ENCODE results near the gene ZSCAN21. TPM values are rescaled to one million over a fixed set of nuclear protein-coding genes. Genes with fewer than 3 reads are reported as not detected.
"Not testable (repeated sequence)": the region's sequence is repeated elsewhere in the genome, so short reads cannot be mapped to it uniquely, and the experiment has no call there.

The ZSCAN21 gene
- total RNA-seq, 3 donors from 2014 or later: 12.8 to 21.8 (median 13.0) TPM

DNA sequence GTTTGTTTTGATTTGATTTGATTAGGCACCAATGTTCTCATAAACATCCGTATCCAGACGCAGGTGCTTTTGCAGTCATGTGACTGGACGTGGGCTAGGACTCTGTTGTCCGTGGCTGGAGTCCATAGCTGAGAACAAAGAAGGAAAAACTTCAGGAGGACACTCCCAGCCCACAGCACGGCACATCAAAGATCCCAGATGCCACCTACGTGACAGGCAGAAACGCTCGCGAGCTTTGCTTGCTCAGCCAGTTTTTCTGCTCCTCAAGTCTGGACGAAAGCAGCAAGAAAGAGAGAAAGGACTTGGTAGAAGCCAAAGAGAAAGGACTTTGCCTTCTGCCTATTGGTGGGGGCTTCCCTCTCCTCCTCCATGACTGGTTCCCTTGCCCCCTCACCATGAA is 41.0 kb upstream of the ZSCAN21 start:
- H3K4me3 ChIP-seq: no peak overlapping the region
- TF ChIP-seq POLR2A (IDR thresholded peaks at IDR 0.05) (no peak), POLR2AphosphoS5 (IDR thresholded peaks at IDR 0.05) (peak in 1 of 3 donors; percentile 6)
- no peaks in the 10 kb centered on the region for H3K36me3 ChIP-seq
- peak overlapping the region; percentile 70 to 78 for H3K27ac ChIP-seq
- intact Hi-C loops (cut with DNase I; ENCODE audit: low total_unique reads): no loop called here
- no peaks in the 10 kb centered on the region for H3K27me3 ChIP-seq
- H3K9me3 ChIP-seq: no peaks in the 10 kb centered on the region
- peaks cover 0 to 6% of the 10 kb centered on the region in 2 donors for H3K4me1 ChIP-seq
- peak; percentile 75 to 77 for DNase-seq (ENCODE audit: low spot score in 2 of 2)

DNA sequence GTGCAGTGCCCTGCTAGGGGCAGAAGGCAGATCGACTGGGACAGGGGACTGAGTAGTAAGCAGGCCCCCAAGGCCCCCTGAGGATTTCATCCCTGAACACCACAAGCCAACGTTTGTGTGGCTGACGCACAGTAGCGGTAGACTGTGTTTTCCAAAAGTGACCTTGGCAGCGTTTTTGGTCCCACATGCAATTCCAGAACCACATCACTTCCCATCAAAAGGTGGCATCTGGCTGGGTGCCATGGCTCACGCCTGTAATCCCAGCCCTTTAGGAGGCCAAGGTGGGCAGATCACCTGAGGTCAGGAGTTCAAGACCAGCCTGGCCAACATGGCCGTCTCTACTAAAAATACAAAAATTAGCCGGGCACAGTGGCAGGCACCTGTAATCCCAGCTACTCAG is 39.6 kb upstream of the ZSCAN21 start:
- H3K36me3 ChIP-seq, H3K27ac ChIP-seq, H3K4me3 ChIP-seq, H3K27me3 ChIP-seq, H3K4me1 ChIP-seq, H3K9me3 ChIP-seq: not testable (repeated sequence)
- intact Hi-C loops (cut with DNase I; ENCODE audit: low total_unique reads): loop anchor here (10.0 kb wide), 1 partner anchor 75 kb away; the partner anchor contains the start of genes COPS6 and ZNF3
- peak in 1 of 2 donors; percentile 49 for DNase-seq (ENCODE audit: low spot score in 2 of 2)

DNA sequence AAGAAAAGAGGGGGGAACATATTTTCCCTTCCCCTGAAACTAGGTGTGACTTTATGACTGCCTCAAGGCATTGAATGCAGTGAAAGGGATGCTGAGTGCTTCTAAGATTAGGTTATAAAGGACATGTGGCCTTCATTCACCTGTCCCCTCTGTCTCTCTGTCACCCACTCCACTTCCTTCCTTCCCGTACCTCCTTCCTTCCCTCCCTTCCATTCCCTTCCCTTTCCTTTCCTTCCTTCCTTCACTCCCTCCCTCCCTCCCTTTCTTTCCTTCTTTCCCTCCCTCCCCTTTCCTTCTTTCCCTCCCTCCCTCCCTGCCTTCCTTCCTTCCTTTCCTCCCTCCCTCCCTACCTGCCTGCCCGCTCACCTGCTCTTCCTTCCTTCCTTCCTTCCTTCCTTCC is 38.7 kb upstream of the ZSCAN21 start:
- no peak overlapping the region for H3K27ac ChIP-seq
- no peak overlapping the region for H3K4me3 ChIP-seq
- intact Hi-C loops (cut with DNase I; ENCODE audit: low total_unique reads): loop anchor here (10.0 kb wide), 1 partner anchor 74 kb away; the partner anchor contains the start of genes COPS6 and ZNF3

DNA sequence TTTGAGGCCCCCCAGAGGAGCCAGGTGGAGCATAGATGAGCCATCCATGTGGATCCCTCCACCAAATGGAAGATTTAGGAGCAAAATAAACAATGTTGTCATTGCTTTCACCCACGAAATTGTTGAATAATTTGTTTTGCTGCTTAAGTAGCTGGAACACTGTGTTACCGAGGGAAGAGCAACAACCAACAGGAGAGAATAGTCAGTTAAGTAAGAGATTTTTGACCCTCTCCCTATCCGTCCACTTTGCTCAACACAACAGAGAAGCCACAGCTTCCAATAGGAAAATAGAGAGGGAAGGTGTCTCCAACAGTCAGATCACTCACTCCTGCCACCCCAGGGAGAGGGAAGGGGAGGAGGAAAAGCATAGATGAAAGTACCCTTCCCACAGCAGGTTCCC is 38.1 kb upstream of the ZSCAN21 start:
- TF ChIP-seq POLR2AphosphoS5 (IDR thresholded peaks at IDR 0.05): no peak
- TF ChIP-seq POLR2A (IDR thresholded peaks at IDR 0.05): no peak
- TF ChIP-seq, protein P1, sequence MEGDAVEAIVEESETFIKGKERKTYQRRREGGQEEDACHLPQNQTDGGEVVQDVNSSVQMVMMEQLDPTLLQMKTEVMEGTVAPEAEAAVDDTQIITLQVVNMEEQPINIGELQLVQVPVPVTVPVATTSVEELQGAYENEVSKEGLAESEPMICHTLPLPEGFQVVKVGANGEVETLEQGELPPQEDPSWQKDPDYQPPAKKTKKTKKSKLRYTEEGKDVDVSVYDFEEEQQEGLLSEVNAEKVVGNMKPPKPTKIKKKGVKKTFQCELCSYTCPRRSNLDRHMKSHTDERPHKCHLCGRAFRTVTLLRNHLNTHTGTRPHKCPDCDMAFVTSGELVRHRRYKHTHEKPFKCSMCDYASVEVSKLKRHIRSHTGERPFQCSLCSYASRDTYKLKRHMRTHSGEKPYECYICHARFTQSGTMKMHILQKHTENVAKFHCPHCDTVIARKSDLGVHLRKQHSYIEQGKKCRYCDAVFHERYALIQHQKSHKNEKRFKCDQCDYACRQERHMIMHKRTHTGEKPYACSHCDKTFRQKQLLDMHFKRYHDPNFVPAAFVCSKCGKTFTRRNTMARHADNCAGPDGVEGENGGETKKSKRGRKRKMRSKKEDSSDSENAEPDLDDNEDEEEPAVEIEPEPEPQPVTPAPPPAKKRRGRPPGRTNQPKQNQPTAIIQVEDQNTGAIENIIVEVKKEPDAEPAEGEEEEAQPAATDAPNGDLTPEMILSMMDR (IDR thresholded peaks at IDR 0.05): no peak
- Histone ChIP-seq H3K27ac (peak overlapping the region in 1 of 2 donors; percentile 20), H3K4me3 (no peak overlapping the region), H3K9me3 (no peaks in the 10 kb centered on the region), H3K27me3 (no peaks in the 10 kb centered on the region), H3K36me3 (no peaks in the 10 kb centered on the region), H3K4me1 (peaks cover 0 to 6% of the 10 kb centered on the region in 2 donors)
- intact Hi-C loops (cut with DNase I; ENCODE audit: low total_unique reads): loop anchor here (10.0 kb wide), 1 partner anchor 73 kb away; the partner anchor contains the start of genes COPS6 and ZNF3
- DNase-seq (ENCODE audit: low spot score in 2 of 2): no peak

More for the DNA sequence above, 38.7 kb upstream of the ZSCAN21 start:
- TF ChIP-seq, protein P1 (IDR thresholded peaks at IDR 0.05): no peak
- no peaks in the 10 kb centered on the region for H3K9me3 ChIP-seq
- no peaks in the 10 kb centered on the region for H3K36me3 ChIP-seq
- no peaks in the 10 kb centered on the region for H3K27me3 ChIP-seq
- no peak for DNase-seq (ENCODE audit: low spot score in 2 of 2)
- H3K4me1 ChIP-seq: peaks cover 0 to 6% of the 10 kb centered on the region in 2 donors

DNA sequence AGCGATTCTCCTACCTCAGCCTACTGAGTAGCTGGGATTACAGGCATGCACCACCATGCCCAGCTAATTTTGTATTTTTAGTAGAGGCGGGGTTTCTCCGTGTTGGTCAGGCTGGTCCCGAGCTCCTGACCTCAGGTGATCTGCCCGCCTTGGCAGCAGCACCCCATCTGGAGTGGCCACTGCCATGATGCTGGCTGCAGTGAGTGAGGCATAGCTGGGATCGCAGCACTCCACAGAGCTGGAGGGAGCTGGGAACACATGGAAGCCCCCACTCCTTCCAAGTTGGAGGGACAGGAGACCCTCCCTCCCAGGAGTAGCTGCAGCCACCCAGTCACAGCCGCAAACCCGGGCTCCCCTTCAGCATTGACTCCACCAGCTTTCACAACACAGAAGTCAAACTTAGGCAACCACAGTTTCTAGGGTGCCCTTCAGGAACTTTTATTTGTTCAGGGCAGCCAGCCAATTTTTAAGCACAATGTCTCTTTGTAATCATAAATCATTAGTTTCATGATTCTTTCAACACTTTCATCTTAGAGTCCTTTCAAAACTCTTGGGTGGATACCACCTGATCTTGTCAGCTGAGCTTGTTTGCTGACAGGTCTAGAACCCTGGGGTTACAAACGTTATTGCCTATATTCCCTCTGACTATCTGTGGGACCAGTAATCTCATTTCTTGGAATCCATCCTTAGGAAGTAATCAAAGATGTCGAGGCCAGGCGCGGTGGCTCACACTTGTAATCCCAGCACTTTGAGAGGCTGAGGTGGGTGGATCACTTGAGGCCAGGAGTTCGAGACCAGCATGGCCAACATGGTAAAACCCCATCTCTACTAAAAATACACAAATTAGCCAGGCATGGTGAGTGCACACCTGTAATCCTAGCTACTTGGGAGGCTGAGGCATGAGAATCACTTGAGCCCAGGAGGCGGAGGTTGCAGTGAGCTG is 36.9 kb upstream of the ZSCAN21 start:
- H3K4me3 ChIP-seq; H3K4me1 ChIP-seq; H3K9me3 ChIP-seq; H3K36me3 ChIP-seq; DNase-seq (ENCODE audit: low spot score in 2 of 2); H3K27me3 ChIP-seq: not testable (repeated sequence)
- intact Hi-C loops (cut with DNase I; ENCODE audit: low total_unique reads): loop anchor here (10.0 kb wide), 1 partner anchor 72 kb away; the partner anchor contains the start of genes COPS6 and ZNF3
- peak overlapping the region; percentile 28 to 50 for H3K27ac ChIP-seq

DNA sequence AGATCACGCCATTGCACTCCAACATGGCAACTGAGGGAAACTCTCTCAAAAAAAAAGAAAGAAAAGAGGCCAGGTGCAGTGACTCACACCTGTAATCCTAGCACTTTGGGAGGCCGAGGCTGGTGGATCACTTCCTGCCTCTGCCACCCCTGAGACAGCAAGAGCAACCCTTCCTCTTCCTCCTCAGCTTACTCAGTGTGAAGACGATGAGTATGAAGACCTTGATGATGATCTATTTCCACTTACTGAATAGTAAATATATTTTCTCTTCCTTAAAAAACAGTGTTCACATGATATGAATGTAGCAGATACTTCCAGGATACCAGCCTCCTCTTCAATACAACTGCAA is 36.3 kb upstream of the ZSCAN21 start:
- no peak overlapping the region for H3K4me3 ChIP-seq
- TF ChIP-seq POLR2A (IDR thresholded peaks at IDR 0.05) (no peak), POLR2AphosphoS5 (IDR thresholded peaks at IDR 0.05) (no peak)
- TF ChIP-seq, protein P1 (IDR thresholded peaks at IDR 0.05): no peak
- DNase-seq (ENCODE audit: low spot score in 2 of 2): no peak
- no peaks in the 10 kb centered on the region for H3K9me3 ChIP-seq
- no peaks in the 10 kb centered on the region for H3K27me3 ChIP-seq
- H3K27ac ChIP-seq: peak overlapping the region in 1 of 2 donors; percentile 50
- H3K36me3 ChIP-seq: no peaks in the 10 kb centered on the region
- peaks cover 4 to 6% of the 10 kb centered on the region in 2 donors for H3K4me1 ChIP-seq
- intact Hi-C loops (cut with DNase I; ENCODE audit: low total_unique reads): loop anchor here (10.0 kb wide), 1 partner anchor 71 kb away; the partner anchor contains the start of genes COPS6 and ZNF3
